Activated T-helper 1 cell treated with anti-CD3 and anti-CD28 coated beads, Interleukin-2, amount 50 U/mL, for 16 hours (primary cell): ENCODE results near the gene CD79A.
A peak's percentile ranks its signal among the peaks of the same experiment; 100 is the strongest.

Experiments used
- DNase-seq, 2 donors: peaks; one replicate each; pipeline ENCODE4 v3.0.0-alpha.2; 2020; ENCODE audit warnings: low read depth in 1 of 2, low spot score in 1 of 2

CD79A gene

GRCh38 chr19:41883463-41883820 is 6.4 kb downstream of the CD79A start:
- DNase-seq = no peak

GRCh38 chr19:41883821-41884733 is 7.0 kb downstream of the CD79A start:
- peak; percentile 76 to 78 for DNase-seq

GRCh38 chr19:41886761-41887710 is 10.0 kb downstream of the CD79A start:
- DNase-seq = peak; percentile 26 to 52

- DNase-seq = peak; percentile 75 to 81
Observed at GRCh38 chr19:41887711-41888382, 10.8 kb downstream of the CD79A start.

GRCh38 chr19:41888926-41889325 is 11.8 kb downstream of the CD79A start:
- DNase-seq = no peak

GRCh38 chr19:41889896-41890295 is 12.8 kb downstream of the CD79A start:
- DNase-seq = no peak

GRCh38 chr19:41890936-41891335 is 13.9 kb downstream of the CD79A start:
- no peak for DNase-seq

- DNase-seq = no peak
Observed at GRCh38 chr19:41892173-41892902, 15.3 kb downstream of the CD79A start.

- DNase-seq = no peak
Observed at GRCh38 chr19:41893899-41894298, 16.8 kb downstream of the CD79A start.

GRCh38 chr19:41894350-41894749 is 17.3 kb downstream of the CD79A start:
- no peak for DNase-seq

GRCh38 chr19:41895745-41896580 is 18.9 kb downstream of the CD79A start:
- no peak for DNase-seq

- no peak for DNase-seq
Observed at GRCh38 chr19:41896581-41896942, 19.5 kb downstream of the CD79A start.

- DNase-seq = no peak
Observed at GRCh38 chr19:41897181-41897580, 20.1 kb downstream of the CD79A start.

- no peak for DNase-seq
Observed at GRCh38 chr19:41897820-41898219, 20.7 kb downstream of the CD79A start.

- DNase-seq = no peak
Observed at GRCh38 chr19:41898235-41898634, 21.2 kb downstream of the CD79A start.

- DNase-seq = no peak
Observed at GRCh38 chr19:41901707-41902360, 24.8 kb downstream of the CD79A start.

- DNase-seq = no peak
Observed at GRCh38 chr19:41902594-41902993, 25.5 kb downstream of the CD79A start.

- no peak for DNase-seq
Observed at GRCh38 chr19:41903193-41903953, 26.3 kb downstream of the CD79A start.
